Erythroblast (primary cell): ENCODE results near the gene ANK3.

Experiments
- GATA1 ChIP-seq: IDR thresholded peaks from 2 replicates; pipeline ENCODE4 v1.6.1; 2011; ENCODE audit warnings: low read depth, mild to moderate bottlenecking, control low read depth, low read length, moderate library complexity
- POLR2A ChIP-seq: IDR thresholded peaks from 2 replicates; pipeline ENCODE4 v1.6.1; 2011; ENCODE audit warnings: mild to moderate bottlenecking, low read length

DNA sequence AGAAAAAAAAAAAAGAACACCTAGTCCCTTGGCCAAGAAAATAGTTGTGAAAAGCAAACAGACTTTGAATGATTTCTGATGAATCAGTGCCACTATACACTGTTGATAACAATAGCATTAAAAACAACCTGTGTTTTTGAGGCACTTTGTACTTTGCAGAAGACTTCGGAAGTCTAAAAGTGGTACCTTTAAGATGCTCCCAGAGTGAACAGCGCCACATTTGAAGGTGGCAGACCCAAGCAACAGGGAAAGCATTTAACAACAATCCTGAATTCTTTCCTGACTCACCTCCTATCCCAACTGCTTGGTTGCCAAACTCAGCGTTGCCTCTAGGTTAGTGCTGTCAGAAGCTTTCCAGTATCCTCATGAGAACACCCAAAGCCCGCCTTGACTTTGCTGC lies 380.9 kb downstream of the ANK3 start:
- TF ChIP-seq POLR2A (no peak), GATA1 (no peak)
